BLaER1 (cell line): ENCODE results near the gene JARID2.
A peak's percentile ranks its signal among the peaks of the same experiment; 100 is the strongest.
"Not testable (repeated sequence)": the region's sequence is repeated elsewhere in the genome, so short reads cannot be mapped to it uniquely, and the experiment has no call there.

ENCODE experiments used
- H3K27ac ChIP-seq: shearing (Covaris generic); formaldehyde crosslinking; 2 replicates; pipeline ENCODE4 v1.8.1; 2022
- H3K27me3 ChIP-seq: shearing (Covaris generic); formaldehyde crosslinking; 2 replicates; pipeline ENCODE4 v1.8.1; 2022
- H3K36me3 ChIP-seq: shearing (Covaris generic); formaldehyde crosslinking; 2 replicates; pipeline ENCODE4 v1.8.1; 2022
- H3K4me1 ChIP-seq: shearing (Covaris generic); formaldehyde crosslinking; 2 replicates; pipeline ENCODE4 v1.8.1; 2022
- H3K4me2 ChIP-seq: shearing (Covaris generic); formaldehyde crosslinking; 2 replicates; pipeline ENCODE4 v1.8.1; 2022
- H3K4me3 ChIP-seq: shearing (Covaris generic); formaldehyde crosslinking; 2 replicates; pipeline ENCODE4 v1.8.1; 2022
- H3K9ac ChIP-seq: shearing (Covaris generic); formaldehyde crosslinking; 2 replicates; pipeline ENCODE4 v1.8.1; 2022
- H3K9me3 ChIP-seq: shearing (Covaris generic); formaldehyde crosslinking; 2 replicates; pipeline ENCODE4 v1.8.1; 2022
- H4K20me1 ChIP-seq: shearing (Covaris generic); formaldehyde crosslinking; 2 replicates; pipeline ENCODE4 v1.8.1; 2022
- Cebpa-rat ChIP-seq: shearing (Covaris generic); IDR thresholded peaks from 2 replicates; pipeline ENCODE4 v1.8.1; 2022

The JARID2 gene

GRCh38 chr6:15409301-15410125 is 163.6 kb downstream of the JARID2 start:
- H3K9me3 ChIP-seq = peaks cover 23% of the 10 kb centered on the region
- no peaks in the 10 kb centered on the region for H3K27me3 ChIP-seq
- peaks cover 32% of the 10 kb centered on the region for H3K36me3 ChIP-seq
- peak overlapping the region; percentile 80 for H3K4me2 ChIP-seq
- peaks cover 82% of the 10 kb centered on the region for H3K4me1 ChIP-seq
- H3K27ac ChIP-seq = peak overlapping the region; percentile 76
- peaks cover 66% of the 10 kb centered on the region for H4K20me1 ChIP-seq
- no peak for TF ChIP-seq Cebpa-rat
- peak overlapping the region; percentile 59 for H3K9ac ChIP-seq
- peak overlapping the region; percentile 34; the same call in 1 of the 2 replicates for H3K4me3 ChIP-seq

DNA sequence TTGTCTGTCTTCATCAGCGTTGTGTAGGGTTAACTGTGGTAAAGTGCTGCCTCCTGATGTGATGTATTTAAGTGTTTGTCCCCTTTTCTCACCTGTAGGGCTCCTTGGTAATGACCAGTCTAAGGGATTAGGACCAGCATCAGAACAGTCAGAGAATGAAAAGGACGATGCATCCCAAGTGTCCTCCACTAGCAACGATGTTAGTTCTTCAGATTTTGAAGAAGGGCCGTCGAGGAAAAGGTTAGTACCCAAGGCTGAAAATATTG is 164.2 kb downstream of the JARID2 start:
- Histone ChIP-seq H3K9ac (peak overlapping the region; percentile 59; the same call in 1 of the 2 replicates), H3K4me2 (peak overlapping the region; percentile 80), H3K27me3 (no peaks in the 10 kb centered on the region), H3K4me3 (peak overlapping the region; percentile 34), H3K36me3 (peaks cover 36% of the 10 kb centered on the region), H4K20me1 (peaks cover 61% of the 10 kb centered on the region), H3K27ac (peak overlapping the region; percentile 76), H3K4me1 (peaks cover 77% of the 10 kb centered on the region), H3K9me3 (peaks cover 28% of the 10 kb centered on the region)
- TF ChIP-seq Cebpa-rat = no peak

GRCh38 chr6:15410752-15411151 is 164.9 kb downstream of the JARID2 start:
- peak overlapping the region; percentile 76 for H3K27ac ChIP-seq
- H4K20me1 ChIP-seq = peaks cover 54% of the 10 kb centered on the region
- no peak for TF ChIP-seq Cebpa-rat
- peaks cover 35% of the 10 kb centered on the region for H3K9me3 ChIP-seq
- peak overlapping the region; percentile 59 for H3K9ac ChIP-seq
- H3K4me1 ChIP-seq = peaks cover 70% of the 10 kb centered on the region
- peak overlapping the region; percentile 80 for H3K4me2 ChIP-seq
- peaks cover 43% of the 10 kb centered on the region for H3K36me3 ChIP-seq
- peak overlapping the region; percentile 34 for H3K4me3 ChIP-seq
- no peaks in the 10 kb centered on the region for H3K27me3 ChIP-seq

- peaks cover 45% of the 10 kb centered on the region for H3K9me3 ChIP-seq
- peaks cover 60% of the 10 kb centered on the region for H3K4me1 ChIP-seq
- H3K9ac ChIP-seq = 0 out of 2 replicates have a peak overlapping the region, but pooled peaks have one; percentile 59
- peak overlapping the region; percentile 80 for H3K4me2 ChIP-seq
- H3K36me3 ChIP-seq = peaks cover 50% of the 10 kb centered on the region
- no peak for TF ChIP-seq Cebpa-rat
- H3K27me3 ChIP-seq = no peaks in the 10 kb centered on the region
- H3K4me3 ChIP-seq = no peak overlapping the region; the same call in 1 of the 2 replicates
- peaks cover 44% of the 10 kb centered on the region for H4K20me1 ChIP-seq
- peak overlapping the region; percentile 76 for H3K27ac ChIP-seq
These were observed 165.9 kb downstream of the JARID2 start for GRCh38 chr6:15411766-15412165.

DNA sequence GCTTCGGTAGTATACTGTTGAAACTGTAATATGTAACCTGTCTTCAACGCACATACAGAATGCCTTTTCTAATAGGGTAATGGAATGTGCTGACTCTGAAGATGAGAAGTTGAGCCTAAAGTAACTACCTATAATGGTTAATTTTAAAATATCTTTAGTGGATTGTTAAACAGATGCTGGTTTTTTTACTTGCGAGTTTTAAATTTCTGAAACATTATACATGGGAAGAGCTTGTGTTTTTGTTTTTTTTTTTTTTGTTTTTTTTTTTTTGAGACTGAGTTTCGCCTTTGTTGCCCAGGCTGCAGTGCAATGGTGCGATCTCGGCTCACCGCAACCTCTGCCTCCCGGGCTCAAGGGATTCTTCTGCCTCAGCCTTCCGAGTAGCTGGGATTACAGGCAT is 166.9 kb downstream of the JARID2 start:
- peaks cover 50% of the 10 kb centered on the region for H3K4me1 ChIP-seq
- H3K27ac ChIP-seq = peak overlapping the region; percentile 76; the same call in 1 of the 2 replicates
- no peaks in the 10 kb centered on the region for H3K27me3 ChIP-seq
- TF ChIP-seq Cebpa-rat = no peak
- no peak overlapping the region for H3K9ac ChIP-seq
- peaks cover 55% of the 10 kb centered on the region for H3K9me3 ChIP-seq
- peaks cover 34% of the 10 kb centered on the region for H4K20me1 ChIP-seq
- H3K4me2 ChIP-seq = 0 out of 2 replicates have a peak overlapping the region, but pooled peaks have one; percentile 80
- no peak overlapping the region for H3K4me3 ChIP-seq
- peaks cover 52% of the 10 kb centered on the region for H3K36me3 ChIP-seq

DNA sequence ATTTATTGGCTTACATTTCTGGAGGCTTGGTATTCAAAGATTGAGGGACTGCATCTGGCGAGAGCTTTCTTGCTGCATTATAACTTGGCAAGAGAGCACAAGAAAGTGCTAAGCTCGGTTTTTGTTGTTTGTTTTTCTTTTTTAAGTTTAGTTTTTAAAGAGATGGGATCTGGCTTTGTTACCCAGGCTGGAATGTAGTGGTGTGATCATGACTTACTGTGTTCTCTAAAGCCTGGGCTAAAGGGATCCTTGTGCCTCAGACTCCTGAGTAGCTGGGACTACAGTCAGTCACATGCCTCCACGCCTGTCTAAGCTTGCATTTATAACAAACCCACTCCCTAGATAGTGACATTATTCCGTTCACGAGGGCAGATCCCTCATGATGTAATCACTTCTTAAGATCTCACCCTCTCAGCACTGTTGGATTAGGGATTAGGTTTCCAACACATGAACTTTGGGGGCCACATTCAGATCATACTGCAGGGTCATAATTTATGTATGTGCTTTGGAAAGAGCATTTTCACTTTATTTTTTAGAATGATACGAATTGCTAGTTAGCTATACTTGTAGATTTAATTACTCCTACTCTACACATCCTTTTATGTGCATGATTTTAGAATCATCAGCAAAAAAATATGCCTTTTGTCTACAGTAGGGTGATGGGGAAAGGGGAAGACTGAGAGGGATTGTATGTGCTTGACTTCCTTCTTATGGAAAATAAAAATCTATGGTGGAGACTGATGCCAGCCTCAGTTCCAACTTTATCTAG is 167.8 kb downstream of the JARID2 start:
- Histone ChIP-seq H3K4me1 (peaks cover 41% of the 10 kb centered on the region), H3K4me3 (no peak overlapping the region), H3K36me3 (peaks cover 61% of the 10 kb centered on the region), H3K27me3 (no peaks in the 10 kb centered on the region), H3K27ac (no peak overlapping the region), H4K20me1 (peaks cover 25% of the 10 kb centered on the region), H3K9ac (no peak overlapping the region), H3K9me3 (peaks cover 64% of the 10 kb centered on the region), H3K4me2 (no peak overlapping the region)
- TF ChIP-seq Cebpa-rat = no peak

DNA sequence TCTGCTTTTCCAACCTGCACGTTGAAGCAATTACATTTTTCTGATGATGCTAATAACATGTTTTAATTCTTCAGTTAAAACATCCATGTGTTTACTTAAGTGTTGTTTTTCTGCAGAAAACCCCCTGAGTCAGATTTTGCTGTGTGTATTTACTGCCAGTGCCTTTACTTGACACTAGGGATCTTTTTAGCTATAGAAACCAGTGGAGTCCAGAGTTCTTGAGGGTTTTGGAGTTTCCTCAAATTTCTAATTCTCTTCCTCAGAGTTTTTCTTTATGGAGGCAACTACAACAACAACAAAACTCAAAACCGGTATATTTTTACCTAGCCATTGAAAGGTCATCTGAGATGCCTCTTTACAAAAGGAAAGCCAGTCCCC is 168.4 kb downstream of the JARID2 start:
- Histone ChIP-seq H3K4me3 (no peak overlapping the region), H3K4me1 (peaks cover 35% of the 10 kb centered on the region), H3K36me3 (peaks cover 66% of the 10 kb centered on the region), H3K27me3 (no peaks in the 10 kb centered on the region), H4K20me1 (peaks cover 19% of the 10 kb centered on the region), H3K27ac (no peak overlapping the region), H3K9me3 (peaks cover 70% of the 10 kb centered on the region), H3K9ac (no peak overlapping the region), H3K4me2 (no peak overlapping the region)
- no peak for TF ChIP-seq Cebpa-rat

DNA sequence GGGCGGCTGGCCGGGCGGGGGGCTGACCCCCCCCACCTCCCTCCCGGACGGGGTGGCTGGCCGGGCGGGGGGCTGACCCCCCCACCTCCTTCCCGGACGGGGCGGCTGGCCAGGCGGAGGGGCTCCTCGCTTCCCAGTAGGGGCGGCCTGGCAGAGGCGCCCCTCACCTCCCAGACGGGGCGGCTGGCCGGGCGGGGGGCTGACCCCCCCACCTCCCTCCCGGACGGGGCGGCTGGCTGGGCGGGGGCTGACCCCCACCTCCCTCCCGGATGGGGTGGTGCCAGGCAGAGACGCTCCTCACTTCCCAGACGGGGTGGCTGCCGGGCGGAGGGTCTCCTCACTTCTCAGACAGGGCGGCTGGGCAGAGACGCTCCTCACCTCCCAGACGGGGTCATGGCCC is 169.8 kb downstream of the JARID2 start:
- H4K20me1 ChIP-seq, H3K4me2 ChIP-seq, H3K27me3 ChIP-seq, H3K27ac ChIP-seq, H3K9ac ChIP-seq, H3K4me3 ChIP-seq: not testable (repeated sequence)
- Histone ChIP-seq H3K4me1 (peaks cover 25% of the 10 kb centered on the region), H3K36me3 (peaks cover 75% of the 10 kb centered on the region), H3K9me3 (peaks cover 81% of the 10 kb centered on the region)

- peaks cover 81% of the 10 kb centered on the region for H3K9me3 ChIP-seq
- no peak overlapping the region; the same call in 1 of the 2 replicates for H3K4me3 ChIP-seq
- H3K27me3 ChIP-seq = no peaks in the 10 kb centered on the region
- no peak for TF ChIP-seq Cebpa-rat
- no peak overlapping the region for H3K4me2 ChIP-seq
- H3K27ac ChIP-seq = no peak overlapping the region
- H3K9ac ChIP-seq = no peak overlapping the region
- peaks cover 25% of the 10 kb centered on the region for H3K4me1 ChIP-seq
- peaks cover 75% of the 10 kb centered on the region for H3K36me3 ChIP-seq
- H4K20me1 ChIP-seq = peaks cover 9% of the 10 kb centered on the region
These were observed 171.2 kb downstream of the JARID2 start for GRCh38 chr6:15416932-15417509.

DNA sequence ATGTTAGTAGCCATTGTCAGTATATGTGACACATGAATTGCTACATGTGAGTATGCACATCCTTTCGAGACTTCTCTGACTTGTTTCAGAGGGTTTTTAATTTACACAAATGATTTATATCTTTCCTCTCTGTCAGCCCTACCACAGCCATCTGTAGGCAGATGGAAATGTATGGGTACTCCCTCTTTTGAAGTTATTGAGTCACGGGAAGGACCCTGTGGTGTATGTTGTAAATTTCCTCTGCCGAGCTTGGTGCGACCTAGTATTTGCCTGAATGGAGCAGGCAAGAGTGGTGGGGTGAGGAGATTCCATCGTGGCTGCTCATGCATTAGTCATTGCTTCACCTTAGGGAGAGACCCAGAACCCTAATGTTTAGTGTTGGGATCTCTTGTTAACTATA is 171.9 kb downstream of the JARID2 start:
- Histone ChIP-seq H3K9ac (no peak overlapping the region), H3K4me3 (no peak overlapping the region), H3K4me1 (peaks cover 26% of the 10 kb centered on the region), H3K36me3 (peaks cover 71% of the 10 kb centered on the region), H3K27me3 (no peaks in the 10 kb centered on the region), H3K4me2 (no peak overlapping the region), H4K20me1 (peaks cover 17% of the 10 kb centered on the region), H3K27ac (no peak overlapping the region), H3K9me3 (peaks cover 75% of the 10 kb centered on the region)
- TF ChIP-seq Cebpa-rat = no peak
